ENCODE measurements around the gene BTBD7.

BTBD7 gene

DNA sequence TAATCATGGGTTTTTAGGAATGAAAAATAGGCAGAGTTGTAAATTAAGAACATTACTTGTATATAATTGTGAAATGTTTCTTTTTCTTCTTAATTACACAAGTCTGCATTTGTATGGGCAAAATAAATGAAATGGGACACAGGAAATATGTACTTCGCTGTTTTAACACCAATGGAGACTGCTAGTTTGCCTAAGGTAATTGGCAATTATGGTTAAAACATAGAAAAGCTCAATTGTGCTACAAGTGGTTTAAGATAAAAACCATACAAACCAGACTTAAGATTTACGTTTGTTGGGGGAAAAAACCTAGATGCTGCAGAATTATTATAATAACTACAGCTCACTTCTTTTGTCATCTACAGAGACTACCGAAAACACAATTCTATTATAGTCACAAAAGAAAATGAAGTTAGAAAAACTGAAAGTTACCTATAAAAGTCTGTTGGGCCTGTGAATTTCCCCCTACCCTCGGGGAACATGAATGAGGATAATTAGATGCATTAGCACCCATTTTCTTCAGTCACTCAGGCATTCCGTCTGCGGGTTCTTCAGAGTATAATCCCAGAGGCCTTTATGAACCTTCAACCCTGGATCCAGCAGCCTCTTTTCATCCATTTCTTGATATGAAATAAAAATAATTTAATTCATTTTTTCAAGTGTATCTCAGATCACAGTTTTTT lies 37.2 kb downstream of the BTBD7 start:
- no peaks in the 10 kb centered on the region for H3K27me3 ChIP-seq (ENCODE audit: control insufficient read depth, insufficient read depth, low read length)
- H3K36me3 ChIP-seq (ENCODE audit: control insufficient read depth, insufficient read depth, low read length): no peaks in the 10 kb centered on the region
- H3K9ac ChIP-seq (ENCODE audit: low read depth, low read length): no peak overlapping the region
- no peaks in the 10 kb centered on the region for H3K9me3 ChIP-seq (ENCODE audit: control insufficient read depth, insufficient read depth, low read length)
- H3K4me1 ChIP-seq (ENCODE audit: control insufficient read depth, insufficient read depth, low read length): peaks cover 8% of the 10 kb centered on the region
- H3K4me3 ChIP-seq (ENCODE audit: low read depth, low read length): no peak overlapping the region

- Histone ChIP-seq H3K4me3 (ENCODE audit: low read depth, low read length) (no peak overlapping the region), H3K4me1 (ENCODE audit: control insufficient read depth, insufficient read depth, low read length) (no peaks in the 10 kb centered on the region), H3K9me3 (ENCODE audit: control insufficient read depth, insufficient read depth, low read length) (no peaks in the 10 kb centered on the region), H3K36me3 (ENCODE audit: control insufficient read depth, insufficient read depth, low read length) (no peaks in the 10 kb centered on the region), H3K27me3 (ENCODE audit: control insufficient read depth, insufficient read depth, low read length) (no peaks in the 10 kb centered on the region), H3K9ac (ENCODE audit: low read depth, low read length) (no peak overlapping the region)
These were observed 46.5 kb downstream of the BTBD7 start for GRCh38 chr14:93286212-93286890.

- Histone ChIP-seq H3K4me3 (ENCODE audit: low read depth, low read length) (no peak overlapping the region), H3K9ac (ENCODE audit: low read depth, low read length) (no peak overlapping the region), H3K4me1 (ENCODE audit: control insufficient read depth, insufficient read depth, low read length) (no peaks in the 10 kb centered on the region), H3K36me3 (ENCODE audit: control insufficient read depth, insufficient read depth, low read length) (no peaks in the 10 kb centered on the region), H3K27me3 (ENCODE audit: control insufficient read depth, insufficient read depth, low read length) (no peaks in the 10 kb centered on the region), H3K9me3 (ENCODE audit: control insufficient read depth, insufficient read depth, low read length) (no peaks in the 10 kb centered on the region)
These were observed 47.8 kb downstream of the BTBD7 start for GRCh38 chr14:93285044-93285443.

- H3K36me3 ChIP-seq (ENCODE audit: control insufficient read depth, insufficient read depth, low read length): no peaks in the 10 kb centered on the region
- no peaks in the 10 kb centered on the region for H3K4me1 ChIP-seq (ENCODE audit: control insufficient read depth, insufficient read depth, low read length)
- H3K9ac ChIP-seq (ENCODE audit: low read depth, low read length): no peak overlapping the region
- no peaks in the 10 kb centered on the region for H3K9me3 ChIP-seq (ENCODE audit: control insufficient read depth, insufficient read depth, low read length)
- no peaks in the 10 kb centered on the region for H3K27me3 ChIP-seq (ENCODE audit: control insufficient read depth, insufficient read depth, low read length)
- no peak overlapping the region for H3K4me3 ChIP-seq (ENCODE audit: low read depth, low read length)
These were observed 50.9 kb downstream of the BTBD7 start for GRCh38 chr14:93281937-93282336.

- H3K4me1 ChIP-seq (ENCODE audit: control insufficient read depth, insufficient read depth, low read length): no peaks in the 10 kb centered on the region
- no peaks in the 10 kb centered on the region for H3K36me3 ChIP-seq (ENCODE audit: control insufficient read depth, insufficient read depth, low read length)
- H3K4me3 ChIP-seq (ENCODE audit: low read depth, low read length): no peak overlapping the region
- H3K9ac ChIP-seq (ENCODE audit: low read depth, low read length): no peak overlapping the region
- H3K9me3 ChIP-seq (ENCODE audit: control insufficient read depth, insufficient read depth, low read length): no peaks in the 10 kb centered on the region
- H3K27me3 ChIP-seq (ENCODE audit: control insufficient read depth, insufficient read depth, low read length): no peaks in the 10 kb centered on the region
These were observed 52.1 kb downstream of the BTBD7 start for GRCh38 chr14:93280743-93281142.

DNA sequence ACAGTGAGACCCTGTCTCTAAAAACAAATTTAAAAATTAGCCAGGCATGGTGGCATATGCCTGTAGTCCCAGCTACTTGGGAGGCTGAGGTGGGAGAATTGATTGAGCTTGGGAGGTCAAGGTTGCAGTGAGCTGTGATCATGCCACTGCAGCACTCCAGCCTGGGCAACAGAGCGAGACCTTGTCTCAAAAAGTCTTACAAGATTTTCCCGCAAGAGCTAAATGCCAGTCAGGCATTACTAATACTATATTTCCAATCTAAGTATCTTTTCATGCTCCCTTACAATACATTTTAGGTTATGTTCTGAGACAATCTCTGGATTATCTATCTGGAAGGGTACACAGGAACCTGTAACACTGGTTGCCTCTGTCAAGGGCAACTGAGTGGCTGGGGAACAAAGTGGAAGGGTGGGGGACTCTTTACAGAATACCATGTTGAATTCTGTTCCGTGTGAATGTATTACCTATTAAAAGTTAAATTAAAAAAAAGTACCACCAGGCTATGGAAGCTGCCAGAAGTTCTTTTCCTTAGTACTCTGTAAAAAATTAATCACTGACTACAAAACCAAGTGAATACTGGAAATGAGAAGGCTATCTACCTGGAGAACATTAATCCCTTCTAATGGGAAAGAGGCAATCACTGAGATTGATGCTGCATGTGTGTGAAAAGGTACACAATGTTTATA lies 56.7 kb downstream of the BTBD7 start:
- Histone ChIP-seq H3K4me1 (ENCODE audit: control insufficient read depth, insufficient read depth, low read length) (no peaks in the 10 kb centered on the region), H3K9me3 (ENCODE audit: control insufficient read depth, insufficient read depth, low read length) (no peaks in the 10 kb centered on the region), H3K9ac (ENCODE audit: low read depth, low read length) (no peak overlapping the region), H3K27me3 (ENCODE audit: control insufficient read depth, insufficient read depth, low read length) (no peaks in the 10 kb centered on the region), H3K4me3 (ENCODE audit: low read depth, low read length) (no peak overlapping the region), H3K36me3 (ENCODE audit: control insufficient read depth, insufficient read depth, low read length) (no peaks in the 10 kb centered on the region)

DNA sequence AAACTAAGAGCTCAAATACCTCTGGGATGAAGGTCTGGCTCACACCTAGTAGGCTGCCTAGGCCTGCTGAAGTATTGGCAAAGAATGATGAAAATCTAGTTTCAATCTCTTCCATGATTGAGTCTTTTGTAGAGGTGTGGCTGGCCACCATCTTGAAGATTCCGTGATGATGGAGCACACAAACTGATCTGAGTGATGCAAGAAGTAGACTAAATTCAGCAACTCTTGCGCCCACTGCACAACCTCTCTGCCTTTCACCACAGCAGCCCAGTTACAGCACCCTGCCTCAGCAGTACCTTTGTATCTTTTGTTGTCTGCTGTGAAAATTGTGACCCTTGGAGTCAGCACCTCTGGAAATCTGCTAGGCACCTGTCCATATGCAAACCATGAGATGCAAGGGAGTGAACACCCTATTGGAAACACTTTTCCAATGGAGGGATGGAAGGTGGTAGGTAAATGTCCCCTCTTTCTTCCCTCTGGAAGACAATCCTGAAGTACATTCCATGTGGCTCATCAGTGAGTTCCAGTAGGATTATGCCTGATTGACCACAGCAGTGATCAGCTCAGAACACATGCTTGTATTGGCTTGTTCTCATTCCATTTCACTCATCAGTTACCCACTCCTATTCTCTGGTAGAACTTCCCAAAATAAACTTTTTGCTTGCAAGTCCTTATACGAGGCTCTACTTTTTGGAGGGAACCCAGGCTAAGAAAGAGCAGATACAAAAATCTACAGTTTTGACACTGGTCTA lies 58.6 kb downstream of the BTBD7 start:
- Histone ChIP-seq H3K4me1 (ENCODE audit: control insufficient read depth, insufficient read depth, low read length) (no peaks in the 10 kb centered on the region), H3K4me3 (ENCODE audit: low read depth, low read length) (no peak overlapping the region), H3K9me3 (ENCODE audit: control insufficient read depth, insufficient read depth, low read length) (no peaks in the 10 kb centered on the region), H3K9ac (ENCODE audit: low read depth, low read length) (no peak overlapping the region), H3K27me3 (ENCODE audit: control insufficient read depth, insufficient read depth, low read length) (no peaks in the 10 kb centered on the region), H3K36me3 (ENCODE audit: control insufficient read depth, insufficient read depth, low read length) (no peaks in the 10 kb centered on the region)

DNA sequence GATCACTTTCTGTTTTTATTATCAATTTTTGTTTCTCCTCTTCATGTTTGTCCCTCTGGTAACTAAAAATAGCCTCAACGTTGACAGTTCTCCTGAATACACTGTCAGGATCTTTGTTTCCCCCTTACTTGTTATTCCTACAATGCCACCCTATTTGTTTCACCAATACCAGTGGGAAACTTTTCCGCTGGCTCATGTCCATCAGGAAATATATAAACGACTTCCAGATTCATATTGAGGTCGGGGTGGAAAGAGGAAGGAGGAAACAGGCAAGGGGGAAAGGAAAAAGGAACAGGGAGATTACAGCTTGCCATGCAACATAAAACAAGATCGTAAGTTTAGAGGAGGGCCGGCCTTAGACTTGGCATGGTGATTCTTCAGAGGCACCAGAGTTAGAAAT lies 61.7 kb downstream of the BTBD7 start:
- Histone ChIP-seq H3K9ac (ENCODE audit: low read depth, low read length) (no peak overlapping the region), H3K27me3 (ENCODE audit: control insufficient read depth, insufficient read depth, low read length) (no peaks in the 10 kb centered on the region), H3K4me1 (ENCODE audit: control insufficient read depth, insufficient read depth, low read length) (no peaks in the 10 kb centered on the region), H3K9me3 (ENCODE audit: control insufficient read depth, insufficient read depth, low read length) (no peaks in the 10 kb centered on the region), H3K36me3 (ENCODE audit: control insufficient read depth, insufficient read depth, low read length) (no peaks in the 10 kb centered on the region), H3K4me3 (ENCODE audit: low read depth, low read length) (no peak overlapping the region)

DNA sequence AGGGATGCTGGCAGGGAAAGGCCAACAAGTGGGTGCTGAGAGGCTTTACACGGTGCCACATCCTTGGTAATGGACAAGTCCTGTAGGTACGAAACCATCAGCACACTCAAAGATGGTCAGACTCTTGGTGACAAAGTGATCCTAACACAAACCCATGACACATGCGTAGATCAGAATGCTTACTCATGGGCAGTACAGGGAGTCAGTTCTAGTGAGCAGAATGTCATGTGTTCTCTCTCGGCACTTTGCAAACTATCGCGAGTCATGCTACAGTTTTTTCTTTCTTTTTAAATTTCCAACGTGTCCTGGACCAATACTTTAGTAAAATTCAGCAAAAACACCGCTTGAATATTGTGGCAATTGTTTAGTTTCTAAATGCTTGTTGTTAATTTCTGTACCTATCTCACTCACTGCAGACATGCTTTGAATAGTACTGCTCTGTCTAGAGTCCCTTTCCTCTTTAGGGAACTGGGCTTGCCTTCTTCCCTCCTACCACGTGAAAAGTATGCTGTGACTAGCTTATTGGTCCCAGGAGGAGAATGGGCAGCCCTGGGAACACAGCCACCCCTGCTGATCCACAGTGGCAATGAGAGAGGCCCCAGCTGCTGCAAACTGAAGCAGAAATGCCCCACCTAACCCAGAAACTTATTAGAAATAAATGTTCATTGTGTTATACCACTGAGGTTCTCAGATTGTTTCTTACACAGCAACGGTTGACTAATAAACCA lies 63.3 kb downstream of the BTBD7 start:
- Histone ChIP-seq H3K4me1 (ENCODE audit: control insufficient read depth, insufficient read depth, low read length) (no peaks in the 10 kb centered on the region), H3K36me3 (ENCODE audit: control insufficient read depth, insufficient read depth, low read length) (no peaks in the 10 kb centered on the region), H3K27me3 (ENCODE audit: control insufficient read depth, insufficient read depth, low read length) (no peaks in the 10 kb centered on the region), H3K9me3 (ENCODE audit: control insufficient read depth, insufficient read depth, low read length) (no peaks in the 10 kb centered on the region), H3K4me3 (ENCODE audit: low read depth, low read length) (no peak overlapping the region), H3K9ac (ENCODE audit: low read depth, low read length) (no peak overlapping the region)

GRCh38 chr14:93268406-93268805 lies 64.4 kb downstream of the BTBD7 start:
- Histone ChIP-seq H3K36me3 (ENCODE audit: control insufficient read depth, insufficient read depth, low read length) (no peaks in the 10 kb centered on the region), H3K27me3 (ENCODE audit: control insufficient read depth, insufficient read depth, low read length) (no peaks in the 10 kb centered on the region), H3K4me1 (ENCODE audit: control insufficient read depth, insufficient read depth, low read length) (no peaks in the 10 kb centered on the region), H3K4me3 (ENCODE audit: low read depth, low read length) (no peak overlapping the region), H3K9me3 (ENCODE audit: control insufficient read depth, insufficient read depth, low read length) (no peaks in the 10 kb centered on the region), H3K9ac (ENCODE audit: low read depth, low read length) (no peak overlapping the region)

DNA sequence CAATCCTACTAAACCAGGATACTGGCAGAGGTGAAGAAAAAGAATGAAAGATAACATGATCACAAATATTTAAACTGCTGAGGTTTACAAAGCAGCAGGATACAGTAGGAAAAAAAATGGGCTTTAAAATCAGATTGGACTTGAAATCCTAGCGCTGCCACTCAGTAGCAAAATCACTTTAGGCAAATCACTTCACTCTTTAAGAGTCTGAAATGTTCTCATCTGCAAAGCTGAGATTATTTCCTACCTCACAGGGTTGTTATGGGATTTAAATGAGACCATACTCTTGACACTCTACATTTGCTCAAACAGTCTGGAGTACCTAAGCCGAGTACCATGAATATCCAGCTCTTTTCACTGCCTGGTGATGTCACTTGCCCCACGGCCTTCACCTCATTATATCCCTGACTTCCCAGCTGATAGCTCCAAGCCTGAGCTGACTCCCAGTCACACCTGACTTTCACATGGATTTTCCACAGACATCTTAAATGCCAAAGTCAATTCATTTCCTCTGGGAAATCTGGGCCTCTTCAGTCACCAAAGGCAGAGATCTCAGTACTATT lies 65.6 kb downstream of the BTBD7 start:
- no peak overlapping the region for H3K4me3 ChIP-seq (ENCODE audit: low read depth, low read length)
- H3K27me3 ChIP-seq (ENCODE audit: control insufficient read depth, insufficient read depth, low read length): no peaks in the 10 kb centered on the region
- H3K9ac ChIP-seq (ENCODE audit: low read depth, low read length): no peak overlapping the region
- H3K9me3 ChIP-seq (ENCODE audit: control insufficient read depth, insufficient read depth, low read length): no peaks in the 10 kb centered on the region
- H3K4me1 ChIP-seq (ENCODE audit: control insufficient read depth, insufficient read depth, low read length): no peaks in the 10 kb centered on the region
- H3K36me3 ChIP-seq (ENCODE audit: control insufficient read depth, insufficient read depth, low read length): no peaks in the 10 kb centered on the region

Measured in iPS-15b (cell line).